ENCODE data around the gene CCL5. TPM values are rescaled to one million over a fixed set of nuclear protein-coding genes. Genes with fewer than 3 reads are reported as not detected.

The CCL5 gene
- total RNA-seq, 1 donor from 2014 or later, result not detected

- DNase-seq (ENCODE audit: extremely low spot score, unreplicated experiment), result no peak
- H3K4me3 Mint-ChIP-seq (ENCODE audit: unreplicated experiment), result no peak overlapping the region
- no peak overlapping the region for H3K27ac Mint-ChIP-seq (ENCODE audit: unreplicated experiment)
- no peaks in the 10 kb centered on the region for H3K9me3 Mint-ChIP-seq (ENCODE audit: unreplicated experiment)
- H3K4me1 Mint-ChIP-seq (ENCODE audit: unreplicated experiment), result peaks cover 28% of the 10 kb centered on the region
- no peaks in the 10 kb centered on the region for H3K36me3 Mint-ChIP-seq (ENCODE audit: unreplicated experiment)
- no peak for TF ChIP-seq CTCF (IDR thresholded peaks at IDR 0.05)
- H3K27me3 Mint-ChIP-seq (ENCODE audit: unreplicated experiment), result no peaks in the 10 kb centered on the region
These were observed 15.8 kb upstream of the CCL5 start for GRCh38 chr17:35895636-35896587.

GRCh38 chr17:35894206-35894605, 14.0 kb upstream of the CCL5 start:
- no peaks in the 10 kb centered on the region for H3K36me3 Mint-ChIP-seq (ENCODE audit: unreplicated experiment)
- peaks cover 29% of the 10 kb centered on the region for H3K4me1 Mint-ChIP-seq (ENCODE audit: unreplicated experiment)
- H3K9me3 Mint-ChIP-seq (ENCODE audit: unreplicated experiment), result no peaks in the 10 kb centered on the region
- no peak for DNase-seq (ENCODE audit: extremely low spot score, unreplicated experiment)
- H3K4me3 Mint-ChIP-seq (ENCODE audit: unreplicated experiment), result no peak overlapping the region
- no peak for TF ChIP-seq CTCF (IDR thresholded peaks at IDR 0.05)
- no peaks in the 10 kb centered on the region for H3K27me3 Mint-ChIP-seq (ENCODE audit: unreplicated experiment)
- no peak overlapping the region for H3K27ac Mint-ChIP-seq (ENCODE audit: unreplicated experiment)

- no peak for DNase-seq (ENCODE audit: extremely low spot score, unreplicated experiment)
- Mint-ChIP-seq H3K9me3 (ENCODE audit: unreplicated experiment) (no peaks in the 10 kb centered on the region), H3K36me3 (ENCODE audit: unreplicated experiment) (no peaks in the 10 kb centered on the region), H3K4me1 (ENCODE audit: unreplicated experiment) (peaks cover 29% of the 10 kb centered on the region), H3K27ac (ENCODE audit: unreplicated experiment) (no peak overlapping the region), H3K27me3 (ENCODE audit: unreplicated experiment) (no peaks in the 10 kb centered on the region), H3K4me3 (ENCODE audit: unreplicated experiment) (no peak overlapping the region)
- no peak for TF ChIP-seq CTCF (IDR thresholded peaks at IDR 0.05)
These were observed 13.6 kb upstream of the CCL5 start for GRCh38 chr17:35893751-35894150.

GRCh38 chr17:35892091-35893035, 12.2 kb upstream of the CCL5 start:
- DNase-seq (ENCODE audit: extremely low spot score, unreplicated experiment), result no peak
- H3K27me3 Mint-ChIP-seq (ENCODE audit: unreplicated experiment), result no peaks in the 10 kb centered on the region
- H3K4me1 Mint-ChIP-seq (ENCODE audit: unreplicated experiment), result peaks cover 25% of the 10 kb centered on the region
- H3K27ac Mint-ChIP-seq (ENCODE audit: unreplicated experiment), result peak overlapping the region; percentile 44
- no peak overlapping the region for H3K4me3 Mint-ChIP-seq (ENCODE audit: unreplicated experiment)
- no peak for TF ChIP-seq CTCF (IDR thresholded peaks at IDR 0.05)
- H3K9me3 Mint-ChIP-seq (ENCODE audit: unreplicated experiment), result no peaks in the 10 kb centered on the region
- no peaks in the 10 kb centered on the region for H3K36me3 Mint-ChIP-seq (ENCODE audit: unreplicated experiment)

Data from osteocyte (in vitro differentiated cells).